ENCODE data around the gene GAS2L2.

GRCh38 chr17:35738519-35739133 lies 14.4 kb downstream of the GAS2L2 start:
- TF ChIP-seq, protein P1, sequence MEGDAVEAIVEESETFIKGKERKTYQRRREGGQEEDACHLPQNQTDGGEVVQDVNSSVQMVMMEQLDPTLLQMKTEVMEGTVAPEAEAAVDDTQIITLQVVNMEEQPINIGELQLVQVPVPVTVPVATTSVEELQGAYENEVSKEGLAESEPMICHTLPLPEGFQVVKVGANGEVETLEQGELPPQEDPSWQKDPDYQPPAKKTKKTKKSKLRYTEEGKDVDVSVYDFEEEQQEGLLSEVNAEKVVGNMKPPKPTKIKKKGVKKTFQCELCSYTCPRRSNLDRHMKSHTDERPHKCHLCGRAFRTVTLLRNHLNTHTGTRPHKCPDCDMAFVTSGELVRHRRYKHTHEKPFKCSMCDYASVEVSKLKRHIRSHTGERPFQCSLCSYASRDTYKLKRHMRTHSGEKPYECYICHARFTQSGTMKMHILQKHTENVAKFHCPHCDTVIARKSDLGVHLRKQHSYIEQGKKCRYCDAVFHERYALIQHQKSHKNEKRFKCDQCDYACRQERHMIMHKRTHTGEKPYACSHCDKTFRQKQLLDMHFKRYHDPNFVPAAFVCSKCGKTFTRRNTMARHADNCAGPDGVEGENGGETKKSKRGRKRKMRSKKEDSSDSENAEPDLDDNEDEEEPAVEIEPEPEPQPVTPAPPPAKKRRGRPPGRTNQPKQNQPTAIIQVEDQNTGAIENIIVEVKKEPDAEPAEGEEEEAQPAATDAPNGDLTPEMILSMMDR (IDR thresholded peaks at IDR 0.05) = no peak
- TF ChIP-seq POLR2A (IDR thresholded peaks at IDR 0.05) (no peak), POLR2AphosphoS5 (IDR thresholded peaks at IDR 0.05) (no peak)

All from prostate gland (tissue), 2 donors.